MG63 (cell line): ENCODE data around the gene ZNF628. TPM values are rescaled to one million over a fixed set of nuclear protein-coding genes. Genes with fewer than 3 reads are reported as not detected.
A peak's percentile ranks its signal among the peaks of the same experiment; 100 is the strongest.
"Not testable (repeated sequence)": the region's sequence is repeated elsewhere in the genome, so short reads cannot be mapped to it uniquely, and the experiment has no call there.

ENCODE experiments used
- DNase-seq: peaks from one replicate; pipeline ENCODE4 v3.0.0-alpha.2; 2020
- H3K27me3 ChIP-seq: fragments of 250-450 bp; sonication (Bioruptor Pico); 2 replicates; pipeline ENCODE4 v1.5.1; 2020; ENCODE audit warnings: mild to moderate bottlenecking, moderate library complexity
- H3K36me3 ChIP-seq: fragments of 250-450 bp; sonication (Bioruptor Pico); 2 replicates; pipeline ENCODE4 v1.5.1; 2020; ENCODE audit warnings: mild to moderate bottlenecking, moderate library complexity
- H3K4me3 ChIP-seq: fragments of 250-450 bp; sonication (Bioruptor Pico); 2 replicates; pipeline ENCODE4 v1.5.1; 2020; ENCODE audit warnings: mild to moderate bottlenecking, moderate library complexity
- H3K9me3 ChIP-seq: fragments of 250-450 bp; sonication (Bioruptor Pico); 2 replicates; pipeline ENCODE4 v1.5.1; 2020; ENCODE audit warnings: mild to moderate bottlenecking, moderate library complexity
- total RNA-seq: library from RNA; depleted of rRNA; stranded (reverse); fragments of >200 nt; shearing (Covaris generic); gene quantifications from 2 replicates; pipeline ENCODE4 v1.2.3, GENCODE V29; 2014; ENCODE audit warnings: low replicate concordance

The ZNF628 gene
- total RNA-seq, 1 experiment from 2014 or later, result 4.0 TPM

DNA sequence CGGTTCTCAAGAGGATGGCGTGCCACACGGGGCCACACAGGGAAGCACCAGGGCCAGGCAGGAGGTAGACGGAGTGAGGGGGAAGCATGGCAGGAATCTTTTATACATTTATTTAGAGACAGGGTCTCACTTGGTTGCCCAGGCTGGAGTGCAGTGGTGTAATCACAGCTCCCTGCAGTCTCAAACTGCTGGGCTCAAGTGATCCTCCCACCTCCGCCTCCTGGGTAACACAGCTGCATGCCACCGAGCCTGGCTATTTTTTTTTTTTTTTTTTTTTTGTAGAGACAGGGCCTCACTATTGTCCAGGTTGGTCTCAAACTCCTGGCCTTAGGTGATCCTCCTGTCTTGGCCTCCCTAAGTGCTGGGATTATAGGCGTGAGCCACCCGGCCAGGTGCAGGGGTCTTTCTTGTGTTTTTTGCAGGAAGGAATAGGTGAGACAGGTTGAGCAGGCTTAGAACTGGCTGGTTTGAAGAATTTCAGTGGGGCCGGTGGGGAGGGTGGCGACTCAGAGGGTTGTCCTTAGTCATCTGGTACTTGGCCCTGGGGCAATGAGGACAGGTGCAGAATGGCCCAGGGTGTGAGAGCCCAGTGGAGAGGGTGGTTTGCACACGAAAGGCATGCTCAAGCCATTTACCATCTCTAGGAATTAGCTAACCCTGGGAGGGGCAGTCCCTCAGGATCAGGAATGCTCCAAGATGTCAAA is 19.4 kb downstream of the ZNF628 start:
- no peaks in the 10 kb centered on the region for H3K27me3 ChIP-seq

GRCh38 chr19:55496820-55497219 is 20.4 kb downstream of the ZNF628 start:
- H3K36me3 ChIP-seq, result not testable (repeated sequence)

More for the DNA sequence above, 19.4 kb downstream of the ZNF628 start:
- no peak for DNase-seq
- H3K4me3 ChIP-seq, result no peak overlapping the region
- no peaks in the 10 kb centered on the region for H3K36me3 ChIP-seq
- no peaks in the 10 kb centered on the region for H3K9me3 ChIP-seq

DNA sequence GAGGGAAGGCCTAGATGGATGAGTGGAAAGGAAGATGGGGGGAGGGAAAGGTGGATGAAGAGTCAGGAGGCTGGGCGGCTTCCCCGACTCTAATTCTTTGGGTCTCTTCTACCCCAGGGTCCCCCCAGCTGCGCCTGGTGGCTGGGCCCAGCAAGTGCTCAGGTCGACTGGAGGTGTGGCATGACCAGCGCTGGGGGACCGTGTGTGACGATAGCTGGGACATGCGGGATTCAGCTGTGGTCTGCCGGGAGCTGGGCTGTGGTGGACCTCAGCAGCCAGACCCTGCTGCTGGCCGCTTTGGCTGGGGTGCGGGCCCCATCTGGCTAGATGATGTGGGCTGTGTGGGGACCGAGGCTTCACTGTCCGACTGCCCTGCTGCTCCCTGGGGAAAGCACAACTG is 21.3 kb downstream of the ZNF628 start:
- H3K4me3 ChIP-seq, result no peak overlapping the region
- H3K27me3 ChIP-seq, result no peaks in the 10 kb centered on the region
- H3K9me3 ChIP-seq, result no peaks in the 10 kb centered on the region
- H3K36me3 ChIP-seq, result no peaks in the 10 kb centered on the region
- no peak for DNase-seq

More at GRCh38 chr19:55496820-55497219, 20.4 kb downstream of the ZNF628 start:
- H3K27me3 ChIP-seq, H3K4me3 ChIP-seq, DNase-seq, H3K9me3 ChIP-seq: not testable (repeated sequence)

DNA sequence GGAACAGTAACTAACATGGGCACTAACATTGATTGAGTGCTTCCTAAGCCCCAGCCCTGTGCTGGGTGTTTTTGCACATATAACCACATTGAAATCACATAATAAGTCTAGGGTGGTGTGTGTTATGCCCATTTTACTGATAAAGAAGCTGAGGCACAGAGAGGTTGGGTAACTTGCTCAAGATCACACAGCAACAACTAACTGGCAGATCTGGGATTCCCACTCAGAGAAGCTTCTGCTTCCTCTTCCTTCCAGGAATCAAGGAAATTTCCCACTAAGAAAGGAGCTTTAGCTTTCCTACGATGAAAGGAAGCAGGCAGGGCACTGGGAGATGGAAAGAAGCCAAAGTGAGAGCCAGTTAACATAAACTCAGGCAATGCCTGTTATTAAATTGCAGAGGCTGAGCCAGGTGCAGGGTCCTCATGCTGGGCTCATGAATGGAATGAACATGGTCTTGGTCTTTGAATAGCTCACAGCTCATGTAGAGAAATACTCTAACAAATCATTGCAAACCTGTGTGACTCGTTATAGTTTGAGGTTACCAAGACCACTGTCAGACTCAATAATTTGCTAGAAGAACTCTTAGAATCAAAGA is 21.9 kb downstream of the ZNF628 start:
- H3K4me3 ChIP-seq, result no peak overlapping the region
- H3K9me3 ChIP-seq, result no peaks in the 10 kb centered on the region
- H3K27me3 ChIP-seq, result no peaks in the 10 kb centered on the region
- no peaks in the 10 kb centered on the region; the same call in 1 of the 2 replicates for H3K36me3 ChIP-seq
- no peak for DNase-seq

GRCh38 chr19:55500368-55500952 is 24.0 kb downstream of the ZNF628 start:
- Histone ChIP-seq H3K36me3 (no peaks in the 10 kb centered on the region; the same call in 1 of the 2 replicates), H3K27me3 (no peaks in the 10 kb centered on the region), H3K9me3 (no peaks in the 10 kb centered on the region), H3K4me3 (no peak overlapping the region)
- DNase-seq, result no peak

- Histone ChIP-seq H3K36me3 (no peaks in the 10 kb centered on the region; the same call in 1 of the 2 replicates), H3K9me3 (no peaks in the 10 kb centered on the region), H3K27me3 (no peaks in the 10 kb centered on the region), H3K4me3 (no peak overlapping the region)
- DNase-seq, result no peak
Measured at GRCh38 chr19:55502197-55502952, 26.0 kb downstream of the ZNF628 start.

- Histone ChIP-seq H3K9me3 (no peaks in the 10 kb centered on the region), H3K4me3 (no peak overlapping the region), H3K27me3 (no peaks in the 10 kb centered on the region), H3K36me3 (no peaks in the 10 kb centered on the region; the same call in 1 of the 2 replicates)
- no peak for DNase-seq
Measured at GRCh38 chr19:55503157-55503501, 26.7 kb downstream of the ZNF628 start.

DNA sequence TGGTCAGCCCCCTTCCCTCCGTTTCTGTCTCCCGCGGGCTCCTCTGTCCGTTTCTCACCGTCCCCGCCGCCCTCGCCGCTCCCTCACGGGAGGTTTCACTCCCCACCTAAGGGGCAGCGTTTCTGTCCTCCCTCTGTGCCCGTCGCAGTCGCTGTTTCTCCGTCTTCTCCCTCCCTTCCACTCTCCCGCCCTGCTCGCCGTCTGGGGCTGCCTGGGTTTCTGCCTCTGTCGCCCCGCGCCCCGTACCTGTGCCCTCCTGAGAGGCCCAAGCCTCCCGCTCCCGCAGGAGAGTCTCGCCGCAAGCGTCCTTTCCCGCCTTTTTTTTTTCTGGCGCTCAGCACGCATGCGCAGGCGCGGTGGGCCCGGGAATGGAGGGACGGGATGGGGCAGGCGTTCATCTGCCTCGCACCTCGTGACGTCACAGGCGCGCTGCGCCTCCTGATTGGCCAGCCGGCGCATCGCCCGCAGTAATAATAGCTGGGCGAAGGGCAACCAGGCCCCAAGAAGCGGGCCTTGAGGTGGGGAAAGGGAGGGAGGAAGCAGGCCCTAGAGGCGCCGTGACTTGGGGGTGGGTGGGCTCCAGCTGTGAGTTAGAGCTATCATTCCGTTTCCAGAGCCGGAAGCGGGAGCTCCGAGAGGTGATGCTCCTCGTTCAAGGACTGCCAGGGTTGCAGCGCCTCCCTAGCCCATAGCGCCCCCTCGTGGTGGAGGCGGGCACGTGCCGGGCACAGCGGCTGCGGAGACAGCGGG is 27.3 kb downstream of the ZNF628 start:
- no peaks in the 10 kb centered on the region; the same call in 1 of the 2 replicates for H3K36me3 ChIP-seq
- no peaks in the 10 kb centered on the region for H3K27me3 ChIP-seq
- H3K4me3 ChIP-seq, result peak overlapping the region; percentile 52
- no peaks in the 10 kb centered on the region for H3K9me3 ChIP-seq
- peak; percentile 87 for DNase-seq

DNA sequence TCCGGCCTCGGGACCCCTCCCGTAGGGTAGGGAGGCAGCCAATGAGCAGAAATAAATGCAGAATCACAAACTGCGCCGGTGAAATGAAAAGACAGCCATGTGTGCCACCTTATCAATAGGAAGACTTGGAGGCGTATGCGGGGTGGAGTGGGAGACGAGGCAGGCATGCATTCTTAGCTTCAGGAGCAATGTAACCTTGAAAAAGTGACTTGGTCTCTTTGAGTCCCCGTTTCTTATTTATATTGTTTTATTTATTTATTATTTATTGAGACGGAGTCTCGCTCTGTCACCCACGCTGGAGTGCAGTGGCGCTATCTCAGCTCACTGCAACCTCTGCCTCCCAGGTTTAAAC is 27.8 kb downstream of the ZNF628 start:
- Histone ChIP-seq H3K36me3 (no peaks in the 10 kb centered on the region; the same call in 1 of the 2 replicates), H3K4me3 (peak overlapping the region; percentile 52), H3K9me3 (no peaks in the 10 kb centered on the region), H3K27me3 (no peaks in the 10 kb centered on the region)
- no peak for DNase-seq

- Histone ChIP-seq H3K4me3 (no peak overlapping the region), H3K27me3 (no peaks in the 10 kb centered on the region), H3K36me3 (no peaks in the 10 kb centered on the region; the same call in 1 of the 2 replicates), H3K9me3 (no peaks in the 10 kb centered on the region)
- DNase-seq, result no peak
Measured at GRCh38 chr19:55504981-55505380, 28.6 kb downstream of the ZNF628 start.

- H3K4me3 ChIP-seq, result no peak overlapping the region
Measured at GRCh38 chr19:55508120-55508519, 31.7 kb downstream of the ZNF628 start.

DNA sequence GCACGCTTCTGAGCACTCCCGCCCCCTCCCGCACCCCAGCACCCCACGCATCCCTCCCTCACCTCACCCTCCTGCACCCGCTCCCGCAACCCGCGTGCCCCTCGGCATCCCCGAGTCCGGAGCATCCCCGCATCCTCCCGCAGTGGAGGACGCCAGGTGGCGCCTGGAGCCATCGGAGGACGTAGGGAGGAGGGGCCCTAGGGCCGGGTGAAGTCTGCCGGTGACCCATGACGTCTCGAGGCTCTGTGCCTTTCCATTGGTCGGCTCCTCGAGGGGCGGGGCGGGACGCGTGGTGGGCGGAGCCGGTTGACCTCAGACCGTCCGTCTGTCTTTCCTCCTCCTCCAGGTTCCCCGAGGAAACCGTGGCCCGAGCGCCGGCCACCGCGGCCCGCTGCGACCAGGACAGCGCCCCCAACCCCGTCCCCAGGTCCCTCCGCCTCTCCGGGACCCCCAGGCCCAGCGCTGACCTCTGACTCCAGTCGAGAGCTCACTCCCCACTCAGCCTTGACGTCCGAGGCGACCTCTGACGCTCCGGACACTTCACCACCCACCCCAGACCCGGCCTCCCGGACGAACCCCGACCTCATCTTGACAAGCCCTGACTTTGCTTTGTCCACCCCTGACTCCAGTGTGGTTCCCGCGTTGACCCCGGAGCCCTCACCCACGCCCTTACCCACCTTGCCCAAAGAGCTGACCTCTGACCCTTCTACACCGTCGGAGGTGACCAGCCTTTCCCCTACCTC is 40.6 kb downstream of the ZNF628 start:
- Histone ChIP-seq H3K36me3 (no peaks in the 10 kb centered on the region), H3K4me3 (peak overlapping the region; percentile 15; the same call in 1 of the 2 replicates), H3K27me3 (no peaks in the 10 kb centered on the region), H3K9me3 (no peaks in the 10 kb centered on the region)
- DNase-seq, result peak; percentile 87

More at GRCh38 chr19:55508120-55508519, 31.7 kb downstream of the ZNF628 start:
- Histone ChIP-seq H3K36me3 (no peaks in the 10 kb centered on the region; the same call in 1 of the 2 replicates), H3K27me3 (no peaks in the 10 kb centered on the region), H3K9me3 (no peaks in the 10 kb centered on the region)
- no peak for DNase-seq

- DNase-seq, result peak; percentile 70
- H3K9me3 ChIP-seq, result no peaks in the 10 kb centered on the region
- H3K36me3 ChIP-seq, result no peaks in the 10 kb centered on the region
- H3K27me3 ChIP-seq, result no peaks in the 10 kb centered on the region
- no peak overlapping the region for H3K4me3 ChIP-seq
Measured at GRCh38 chr19:55519451-55520311, 43.3 kb downstream of the ZNF628 start.

- no peak overlapping the region for H3K4me3 ChIP-seq
- H3K36me3 ChIP-seq, result no peaks in the 10 kb centered on the region
- no peaks in the 10 kb centered on the region for H3K9me3 ChIP-seq
- H3K27me3 ChIP-seq, result no peaks in the 10 kb centered on the region
- DNase-seq, result no peak
Measured at GRCh38 chr19:55520691-55521292, 44.4 kb downstream of the ZNF628 start.
